Mesenchymal stem cell (in vitro differentiated cells and primary cell): ENCODE results near the gene CHMP6.
"Not testable (repeated sequence)": the region's sequence is repeated elsewhere in the genome, so short reads cannot be mapped to it uniquely, and the experiment has no call there.

Experiments
- DNase-seq: peaks from one replicate; pipeline ENCODE4 v3.0.0-alpha.2; 2013
- H2AFZ ChIP-seq: one replicate; pipeline ENCODE4 v1.6.1; 2013; ENCODE audit warnings: low read depth, mild to moderate bottlenecking, control low read depth, inconsistent platforms, low read length, moderate library complexity
- H2AK5ac ChIP-seq: 2 replicates; pipeline ENCODE4 v1.6.1; 2013; ENCODE audit warnings: low read length, moderate library complexity, mild to moderate bottlenecking, inconsistent platforms; ENCODE audit not compliant: severe bottlenecking
- H2BK120ac ChIP-seq: one replicate; pipeline ENCODE4 v1.6.1; 2013; ENCODE audit warnings: low read depth, mild to moderate bottlenecking, inconsistent platforms, low read length, moderate library complexity
- H2BK12ac ChIP-seq, 2 experiments: one replicate each; pipeline ENCODE4 v1.6.1; 2013; ENCODE audit warnings: inconsistent platforms in 2 of 2, low read length in 2 of 2, mild to moderate bottlenecking in 2 of 2, moderate library complexity in 2 of 2, control low read depth in 1 of 2
- H2BK15ac ChIP-seq: one replicate; pipeline ENCODE4 v1.6.1; 2013; ENCODE audit warnings: mild to moderate bottlenecking, low read depth, inconsistent platforms; ENCODE audit not compliant: poor library complexity, severe bottlenecking
- H2BK5ac ChIP-seq: 2 replicates; pipeline ENCODE4 v1.6.1; 2013; ENCODE audit warnings: low read depth, mild to moderate bottlenecking, low read length, control low read depth, inconsistent platforms; ENCODE audit not compliant: poor library complexity, severe bottlenecking
- H3K14ac ChIP-seq, 2 experiments: one replicate each; pipeline ENCODE4 v1.6.1; 2013; ENCODE audit warnings: inconsistent platforms in 2 of 2, low read length in 2 of 2, control low read depth in 1 of 2, mild to moderate bottlenecking in 1 of 2, moderate library complexity in 1 of 2
- H3K18ac ChIP-seq, 2 experiments: one replicate each; pipeline ENCODE4 v1.6.1; 2013; ENCODE audit warnings: inconsistent platforms in 2 of 2, low read length in 2 of 2, control low read depth in 1 of 2, low read depth in 1 of 2, mild to moderate bottlenecking in 1 of 2
- H3K23ac ChIP-seq, 2 experiments: one replicate each; pipeline ENCODE4 v1.6.1; 2013; ENCODE audit warnings: inconsistent platforms in 2 of 2, low read length in 2 of 2, mild to moderate bottlenecking in 2 of 2, moderate library complexity in 2 of 2, control low read depth in 1 of 2
- H3K27ac ChIP-seq: 2 replicates; pipeline ENCODE4 v1.5.1; 2013; ENCODE audit warnings: mild to moderate bottlenecking, moderate library complexity, low read length, control low read depth, inconsistent platforms; ENCODE audit not compliant: poor library complexity, severe bottlenecking
- H3K27me3 ChIP-seq, 2 experiments: 2 replicates each; pipeline versions ENCODE4 v1.6.1 to v1.7.0; 2013; ENCODE audit warnings: low read length in 2 of 2, mild to moderate bottlenecking in 2 of 2, moderate library complexity in 2 of 2, control low read depth in 1 of 2, inconsistent platforms in 1 of 2; ENCODE audit not compliant: control insufficient read depth in 1 of 2, insufficient read depth in 1 of 2
- H3K36me3 ChIP-seq, 2 experiments: 2 replicates each; pipeline versions ENCODE4 v1.6.1 to v1.7.0; 2013; ENCODE audit warnings: low read length in 2 of 2, control low read depth in 1 of 2, inconsistent platforms in 1 of 2, low read depth in 1 of 2, mild to moderate bottlenecking in 1 of 2; ENCODE audit not compliant: insufficient read depth in 2 of 2, control insufficient read depth in 1 of 2
- H3K4ac ChIP-seq, 2 experiments: one replicate each; pipeline ENCODE4 v1.6.1; 2013; ENCODE audit warnings: inconsistent platforms in 2 of 2, low read length in 2 of 2, mild to moderate bottlenecking in 2 of 2, moderate library complexity in 2 of 2, control low read depth in 1 of 2, low read depth in 1 of 2
- H3K4me1 ChIP-seq: 2 replicates; pipeline ENCODE4 v1.6.1; 2013; ENCODE audit warnings: low read depth, low read length, control low read depth; ENCODE audit not compliant: control insufficient read depth, insufficient read depth
- H3K4me2 ChIP-seq: 2 replicates; pipeline ENCODE4 v1.6.1; 2013; ENCODE audit warnings: low read length, mild to moderate bottlenecking, inconsistent platforms; ENCODE audit not compliant: poor library complexity, severe bottlenecking
- H3K4me3 ChIP-seq, 2 experiments: 2 replicates each; pipeline versions ENCODE4 v1.5.1 to v1.7.0; 2013; ENCODE audit warnings: low read length in 2 of 2, mild to moderate bottlenecking in 2 of 2, control low read depth in 1 of 2, low read depth in 1 of 2; ENCODE audit not compliant: insufficient read depth in 1 of 2
- H3K79me1 ChIP-seq: replicated peaks from 2 replicates; pipeline ENCODE4 v1.6.1; 2013; ENCODE audit warnings: mild to moderate bottlenecking, control low read depth, low read length, inconsistent platforms; ENCODE audit not compliant: poor library complexity, severe bottlenecking
- H3K9ac ChIP-seq: 2 replicates; pipeline ENCODE4 v1.7.0; 2013; ENCODE audit warnings: mild to moderate bottlenecking, low read length, moderate library complexity
- H3K9me3 ChIP-seq: 2 replicates; pipeline ENCODE4 v1.7.0; 2013; ENCODE audit warnings: mild to moderate bottlenecking, low read length; ENCODE audit not compliant: control insufficient read depth
- H4K8ac ChIP-seq: one replicate; pipeline ENCODE4 v1.6.1; 2013; ENCODE audit warnings: inconsistent platforms, mild to moderate bottlenecking, low read length, moderate library complexity
- H4K91ac ChIP-seq: one replicate; pipeline ENCODE4 v1.6.1; 2013; ENCODE audit warnings: mild to moderate bottlenecking, low read length, inconsistent platforms
- WGBS: methylation state at CpG from one replicate; pipeline ENCODE4 v1.1.7; 2013; ENCODE audit warnings: mixed read lengths; 5-methylcytosine and 5-hydroxymethylcytosine counted together

The CHMP6 gene

GRCh38 chr17:81030312-81030711 is 38.7 kb downstream of the CHMP6 start:
- H4K8ac ChIP-seq, H2BK5ac ChIP-seq, H3K4me3 ChIP-seq, H2AFZ ChIP-seq, H3K9ac ChIP-seq, H2BK15ac ChIP-seq, H3K4me2 ChIP-seq, DNase-seq, H3K18ac ChIP-seq, H3K23ac ChIP-seq, H2BK120ac ChIP-seq, H4K91ac ChIP-seq, H3K14ac ChIP-seq, H3K4ac ChIP-seq, H2AK5ac ChIP-seq, H3K9me3 ChIP-seq, H3K27ac ChIP-seq, H2BK12ac ChIP-seq: not testable (repeated sequence)
- peaks cover 16 to 38% of the 10 kb centered on the region in 2 experiments for H3K27me3 ChIP-seq
- peaks cover 5 to 24% of the 10 kb centered on the region in 2 experiments for H3K36me3 ChIP-seq
- H3K79me1 ChIP-seq, result peaks cover 21% of the 10 kb centered on the region
- peaks cover 32% of the 10 kb centered on the region for H3K4me1 ChIP-seq
- WGBS, result 96% methylated on average over 9 of the region's 9 CpGs

DNA sequence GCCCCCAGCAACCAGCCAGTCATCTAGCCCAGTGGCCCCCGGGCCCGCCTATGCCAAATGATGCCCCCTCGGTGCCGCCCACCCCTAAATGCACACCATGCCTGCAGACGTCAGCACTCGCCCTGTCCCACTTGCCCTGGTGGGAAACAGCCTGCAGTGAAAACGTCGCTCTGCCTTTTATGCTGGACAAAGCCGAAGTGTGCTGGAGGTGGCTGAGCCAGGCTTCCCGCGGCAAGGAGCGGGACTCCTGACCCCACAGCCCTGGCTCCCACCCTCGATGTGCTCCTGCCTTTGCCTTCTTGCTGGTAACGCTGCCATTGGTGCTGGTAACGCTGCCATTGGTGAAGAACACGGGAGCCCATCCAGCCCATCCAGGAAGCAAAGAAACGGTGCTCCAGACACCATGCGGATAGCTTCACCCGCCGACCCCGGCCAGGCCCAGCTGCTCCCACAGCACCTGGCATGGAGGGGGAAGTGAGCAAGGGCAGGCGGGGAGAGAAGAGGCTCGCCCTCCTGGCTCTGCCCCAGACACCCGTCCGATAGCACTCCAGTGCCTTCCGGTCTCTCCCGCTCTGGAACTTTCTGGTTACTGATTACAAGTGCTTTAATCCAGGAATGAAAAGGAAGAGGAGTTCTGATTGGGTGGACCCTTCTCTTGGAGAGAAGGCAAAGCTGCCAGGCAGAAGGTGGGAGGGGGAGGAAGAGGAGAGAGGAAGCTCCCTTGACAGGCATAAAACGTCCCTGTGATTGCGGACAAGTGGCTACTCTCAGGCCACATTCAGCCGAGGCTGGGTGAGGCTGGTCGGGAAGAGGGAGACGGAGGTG is 39.3 kb downstream of the CHMP6 start:
- H3K4me1 ChIP-seq, result peaks cover 32% of the 10 kb centered on the region
- peak overlapping the region; percentile 20 for H3K4me2 ChIP-seq
- H3K14ac ChIP-seq, result no peak overlapping the region
- DNase-seq, result no peak
- H2BK5ac ChIP-seq, result no peak overlapping the region
- H3K9ac ChIP-seq, result no peak overlapping the region
- H3K18ac ChIP-seq, result no peak overlapping the region
- H3K4ac ChIP-seq, result no peak overlapping the region
- H2BK120ac ChIP-seq, result no peak overlapping the region
- H3K79me1 ChIP-seq, result peaks cover 21% of the 10 kb centered on the region
- H3K23ac ChIP-seq, result no peak overlapping the region
- no peaks in the 10 kb centered on the region for H3K9me3 ChIP-seq
- no peak overlapping the region for H2AFZ ChIP-seq
- H2BK15ac ChIP-seq, result no peak overlapping the region
- no peak overlapping the region for H2BK12ac ChIP-seq
- no peak overlapping the region for H4K8ac ChIP-seq
- H4K91ac ChIP-seq, result no peak overlapping the region
- H3K36me3 ChIP-seq, result peaks cover 5 to 24% of the 10 kb centered on the region in 2 experiments
- WGBS, result 91% methylated on average over 32 of the region's 32 CpGs
- peaks cover 14 to 32% of the 10 kb centered on the region in 2 experiments for H3K27me3 ChIP-seq
- peak overlapping the region in 1 of 2 experiments; percentile 28 for H3K4me3 ChIP-seq
- peak overlapping the region; percentile 49 for H3K27ac ChIP-seq
- peak overlapping the region; percentile 83 for H2AK5ac ChIP-seq

- H3K4me2 ChIP-seq, result no peak overlapping the region
- DNase-seq, result no peak
- H2BK120ac ChIP-seq, result no peak overlapping the region
- no peak overlapping the region for H4K8ac ChIP-seq
- H3K4ac ChIP-seq, result no peak overlapping the region
- H2BK15ac ChIP-seq, result no peak overlapping the region
- no peak overlapping the region for H3K18ac ChIP-seq
- H3K9me3 ChIP-seq, result no peaks in the 10 kb centered on the region
- no peak overlapping the region for H2BK5ac ChIP-seq
- peak overlapping the region in 1 of 2 experiments; percentile 28 for H3K4me3 ChIP-seq
- H2AK5ac ChIP-seq, result peak overlapping the region; percentile 83
- peak overlapping the region; percentile 47 for H3K27ac ChIP-seq
- H3K4me1 ChIP-seq, result peaks cover 38% of the 10 kb centered on the region
- WGBS, result 94% methylated on average over 37 of the region's 41 CpGs
- H3K9ac ChIP-seq, result no peak overlapping the region
- H3K36me3 ChIP-seq, result peaks cover 5 to 26% of the 10 kb centered on the region in 2 experiments
- no peak overlapping the region for H4K91ac ChIP-seq
- no peak overlapping the region for H2BK12ac ChIP-seq
- H3K27me3 ChIP-seq, result peaks cover 7 to 23% of the 10 kb centered on the region in 2 experiments
- H3K79me1 ChIP-seq, result peaks cover 21% of the 10 kb centered on the region
- H3K23ac ChIP-seq, result peak overlapping the region in 1 of 2 experiments; percentile 10
- no peak overlapping the region for H3K14ac ChIP-seq
- no peak overlapping the region for H2AFZ ChIP-seq
These were observed 40.2 kb downstream of the CHMP6 start for GRCh38 chr17:81031566-81032550.
